Sigmoid colon (tissue), 4 donors: ENCODE measurements around the gene FAHD2B.
"Not testable (repeated sequence)": the region's sequence is repeated elsewhere in the genome, so short reads cannot be mapped to it uniquely, and the experiment has no call there.

Experiments
- CTCF ChIP-seq, 4 experiments: fragments of 450-650 bp in 3 of 4; fragments of 200-600 bp in 1 of 4; IDR thresholded peaks; one replicate each; pipeline ENCODE4 v1.5.1; 2016 to 2019; ENCODE audit warnings: antibody characterized with exemption in 4 of 4, mild to moderate bottlenecking in 3 of 4, moderate library complexity in 2 of 4
- POLR2A ChIP-seq, 2 donors: fragments of 450-650 bp; IDR thresholded peaks; one replicate each; pipeline ENCODE4 v1.6.1; 2016; ENCODE audit warnings: antibody characterized with exemption in 2 of 2, mild to moderate bottlenecking in 2 of 2, moderate library complexity in 2 of 2
- POLR2AphosphoS5 ChIP-seq, 4 donors: sonication (generic); formaldehyde crosslinking; IDR thresholded peaks; one replicate each; pipeline ENCODE4 v1.6.1; 2017; ENCODE audit warnings: antibody characterized with exemption in 4 of 4

- not testable (repeated sequence) for TF ChIP-seq POLR2A, CTCF, POLR2AphosphoS5 (IDR thresholded peaks at IDR 0.05)
Observed at GRCh38 chr2:97129090-97129489, 34.4 kb upstream of the FAHD2B start.
